Endometrial microvascular endothelial cells (primary cell): ENCODE results near the gene SUMF2. TPM values are rescaled to one million over a fixed set of nuclear protein-coding genes. Genes with fewer than 3 reads are reported as not detected.
"Not testable (repeated sequence)": the region's sequence is repeated elsewhere in the genome, so short reads cannot be mapped to it uniquely, and the experiment has no call there.

Source experiments
- in situ Hi-C: cut with HindIII; loops from 2 replicates; pipeline ENCODE4 v1.10.0; 2017; ENCODE audit warnings: low sequenced_read_pairs, low pct_unique_long_range_greater_than_20kb; ENCODE audit errors: inconsistent ontology term
- total RNA-seq: library from RNA; depleted of rRNA; stranded (reverse); fragments of >200 nt; gene quantifications from one replicate; pipeline ENCODE4 v1.2.3, GENCODE V29; 2015; ENCODE audit errors: inconsistent ontology term

Gene SUMF2
- total RNA-seq, 1 donor from 2014 or later: 120 TPM

DNA sequence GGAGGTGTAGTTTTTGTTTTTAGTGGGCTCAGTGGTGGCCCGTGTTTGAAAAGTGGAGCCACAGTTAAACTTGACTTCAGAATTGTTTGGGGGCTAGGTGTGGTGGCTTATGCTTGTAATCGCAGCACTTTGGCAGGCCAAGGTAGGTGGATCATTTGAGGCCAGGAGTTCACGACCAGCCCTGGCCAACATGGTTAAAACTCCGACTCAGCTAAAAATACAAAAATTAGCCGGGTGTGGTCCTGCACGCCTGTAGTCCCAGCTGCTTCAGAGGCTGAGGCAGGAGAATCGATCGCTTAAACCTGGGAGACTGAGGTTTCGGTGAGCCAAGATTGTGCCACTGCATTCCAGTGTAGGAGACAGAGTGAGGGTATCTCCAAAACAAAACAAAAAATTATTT lies 10.7 kb upstream of the SUMF2 start:
- in situ Hi-C loops: loop anchor here (25.0 kb wide), 1 partner anchor 416 kb away; no protein-coding TSS in a partner anchor

GRCh38 chr7:56053993-56054392 lies 10.1 kb upstream of the SUMF2 start:
- in situ Hi-C loops: loop anchor here (25.0 kb wide), 1 partner anchor 417 kb away; no protein-coding TSS in a partner anchor

DNA sequence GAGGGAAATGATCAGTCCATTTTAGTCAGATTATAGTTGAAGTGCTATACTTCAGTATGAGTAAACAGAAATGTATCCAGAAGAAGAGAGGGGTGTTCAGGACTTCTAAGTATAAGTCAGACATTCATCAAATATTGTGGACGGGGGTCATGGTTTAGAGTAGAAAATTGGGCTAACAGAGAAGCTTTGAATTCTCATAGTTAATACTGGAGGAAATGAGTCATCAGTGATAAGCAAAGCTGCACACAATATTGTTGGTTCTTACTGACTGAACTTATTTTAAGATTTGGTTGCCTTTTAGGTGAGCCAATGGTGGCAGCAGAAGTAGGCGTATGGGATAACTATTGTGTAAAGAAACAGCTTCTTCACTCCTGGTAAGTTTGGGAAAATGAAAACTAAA lies 1.7 kb upstream of the SUMF2 start:
- in situ Hi-C loops: loop anchor here (25.0 kb wide), 1 partner anchor 425 kb away; no protein-coding TSS in a partner anchor

GRCh38 chr7:56063500-56063881 lies 595 bp upstream of the SUMF2 start:
- in situ Hi-C loops: loop anchor here (25.0 kb wide), 1 partner anchor 426 kb away; no protein-coding TSS in a partner anchor

DNA sequence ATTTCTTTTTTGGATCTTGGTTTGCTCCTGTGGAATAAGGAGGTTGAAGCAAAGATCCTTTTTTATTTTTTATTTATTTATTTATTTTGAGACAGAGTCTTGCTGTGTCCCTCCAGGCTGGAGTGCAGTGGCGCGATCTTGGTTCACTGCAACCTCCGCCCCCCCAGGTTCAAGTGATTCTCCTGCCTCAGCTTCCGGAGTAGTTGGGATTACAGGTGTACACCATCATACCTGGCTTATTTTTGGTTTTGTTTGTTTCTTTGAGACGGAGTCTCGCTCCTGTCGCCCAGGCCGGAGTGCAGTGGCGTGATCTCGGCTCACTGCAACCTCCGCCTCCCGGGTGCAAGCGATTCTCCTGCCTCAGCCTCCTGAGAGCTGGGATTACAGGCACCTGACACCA lies 2.3 kb downstream of the SUMF2 start:
- in situ Hi-C loops: loop anchor here (25.0 kb wide), 1 partner anchor 429 kb away; no protein-coding TSS in a partner anchor

- in situ Hi-C loops: loop anchor here (25.0 kb wide), 1 partner anchor 437 kb away; no protein-coding TSS in a partner anchor
Measured at GRCh38 chr7:56074371-56074791, 10.3 kb downstream of the SUMF2 start.

DNA sequence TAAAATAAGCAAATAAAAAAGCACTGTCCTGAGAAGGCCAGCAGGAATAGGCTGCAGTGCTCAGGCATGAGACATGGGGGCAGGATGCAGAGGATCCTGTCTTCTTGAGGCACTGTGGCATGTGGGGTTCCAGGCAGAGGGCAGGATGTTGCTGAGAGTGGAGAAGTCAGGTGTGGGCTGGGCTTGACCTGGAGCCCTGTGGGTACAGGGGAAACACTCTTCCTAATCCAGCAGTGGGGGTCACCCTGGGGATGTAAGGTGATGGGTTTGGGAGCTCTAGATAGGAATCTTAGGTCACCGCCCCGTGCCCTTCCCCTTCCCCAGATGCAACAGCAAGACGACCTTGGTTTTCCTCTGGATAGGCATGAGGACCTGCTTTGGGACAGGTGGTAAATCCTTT lies 13.6 kb downstream of the SUMF2 start:
- in situ Hi-C loops: no loop called here

DNA sequence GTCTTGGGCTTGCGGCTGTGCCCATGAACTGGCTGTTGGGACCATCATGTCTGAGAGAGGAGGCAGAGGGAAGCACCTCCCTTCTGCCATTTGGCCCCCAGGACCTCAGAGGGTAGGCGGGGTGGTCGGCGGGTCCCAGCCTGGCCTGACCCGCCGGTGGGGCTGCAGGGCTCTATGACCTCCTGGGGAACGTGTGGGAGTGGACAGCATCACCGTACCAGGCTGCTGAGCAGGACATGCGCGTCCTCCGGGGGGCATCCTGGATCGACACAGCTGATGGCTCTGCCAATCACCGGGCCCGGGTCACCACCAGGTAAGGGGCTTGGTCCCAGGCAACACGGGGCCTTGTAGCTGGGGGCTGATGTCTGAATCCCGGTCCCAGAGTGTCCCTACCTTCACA lies 14.1 kb downstream of the SUMF2 start:
- in situ Hi-C loops: no loop called here

GRCh38 chr7:56079450-56080185 lies 15.5 kb downstream of the SUMF2 start:
- in situ Hi-C loops: no loop called here

DNA sequence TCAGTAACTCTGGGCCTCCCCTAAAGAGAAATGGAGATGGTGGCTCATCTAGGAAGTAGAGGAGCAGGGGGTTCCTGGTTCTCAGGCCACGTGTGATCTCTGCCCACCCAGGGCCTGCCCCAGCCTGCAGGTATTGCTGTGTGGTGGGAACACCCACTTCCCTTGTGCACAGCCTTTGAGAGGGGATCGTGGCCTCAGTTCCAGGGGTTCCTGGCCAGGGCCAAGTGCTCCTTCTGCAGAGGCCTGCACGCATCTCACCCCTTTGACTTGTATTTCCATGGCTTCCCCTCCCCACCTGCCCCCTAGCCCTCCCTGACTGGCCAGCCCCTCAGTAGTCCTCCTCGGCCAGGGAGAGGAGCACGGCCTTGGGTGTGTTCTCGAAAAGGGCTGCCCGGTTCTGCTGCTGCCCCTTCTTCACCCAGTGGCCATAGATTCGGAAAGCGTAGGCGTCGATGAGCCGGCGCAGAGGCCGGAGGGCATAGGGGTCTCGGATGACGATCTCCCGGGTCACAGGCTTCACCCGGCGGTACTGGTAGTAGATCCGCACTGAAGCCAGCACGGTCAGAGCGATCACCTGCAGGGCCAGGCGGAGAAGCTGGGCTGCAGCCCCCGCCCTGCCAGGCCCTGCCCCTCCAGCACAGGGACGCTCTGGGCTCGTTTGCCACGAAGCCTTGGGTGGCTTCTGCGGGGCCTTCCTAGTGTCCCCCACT lies 16.8 kb downstream of the SUMF2 start:
- in situ Hi-C loops: not testable (repeated sequence)

DNA sequence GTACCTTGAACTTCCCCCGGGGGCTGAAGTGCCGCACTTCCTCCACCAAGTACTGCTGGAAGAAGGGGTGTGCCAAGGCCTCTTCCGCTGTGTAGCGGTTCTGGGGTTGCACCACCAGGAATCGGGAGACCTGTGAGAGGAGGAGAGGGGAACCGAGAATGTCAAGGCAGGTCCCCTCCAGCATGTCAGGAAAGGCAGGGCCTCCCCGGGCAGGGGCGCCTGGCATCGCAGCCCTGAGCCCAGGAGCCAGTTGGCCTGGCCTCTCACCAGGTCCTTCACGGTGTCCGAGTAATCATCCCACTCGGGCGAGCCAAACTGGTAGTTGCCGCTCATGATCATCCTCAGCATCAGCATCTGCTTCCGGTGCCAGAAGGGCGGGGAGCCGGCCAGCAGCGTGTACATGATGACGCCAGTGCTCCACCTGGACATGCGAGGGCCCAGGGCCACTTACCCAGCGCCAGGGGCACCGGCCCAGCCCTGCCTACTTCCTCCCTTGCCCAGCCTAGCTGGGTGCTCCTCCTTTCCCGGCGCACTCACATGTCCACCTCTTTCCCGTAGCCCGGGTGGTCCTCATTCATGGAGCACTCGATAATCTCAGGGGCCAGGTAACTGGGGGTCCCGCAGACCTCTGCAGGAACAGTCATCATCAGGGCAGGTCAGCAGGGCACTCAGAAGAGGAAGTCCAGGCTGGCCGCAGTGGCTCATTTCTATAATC lies 17.7 kb downstream of the SUMF2 start:
- in situ Hi-C loops: no loop called here

GRCh38 chr7:56083150-56083785 lies 19.2 kb downstream of the SUMF2 start:
- in situ Hi-C loops: no loop called here

GRCh38 chr7:56086761-56087160 lies 22.7 kb downstream of the SUMF2 start:
- in situ Hi-C loops: no loop called here

- in situ Hi-C loops: no loop called here
Measured at GRCh38 chr7:56087445-56087844, 23.4 kb downstream of the SUMF2 start.

DNA sequence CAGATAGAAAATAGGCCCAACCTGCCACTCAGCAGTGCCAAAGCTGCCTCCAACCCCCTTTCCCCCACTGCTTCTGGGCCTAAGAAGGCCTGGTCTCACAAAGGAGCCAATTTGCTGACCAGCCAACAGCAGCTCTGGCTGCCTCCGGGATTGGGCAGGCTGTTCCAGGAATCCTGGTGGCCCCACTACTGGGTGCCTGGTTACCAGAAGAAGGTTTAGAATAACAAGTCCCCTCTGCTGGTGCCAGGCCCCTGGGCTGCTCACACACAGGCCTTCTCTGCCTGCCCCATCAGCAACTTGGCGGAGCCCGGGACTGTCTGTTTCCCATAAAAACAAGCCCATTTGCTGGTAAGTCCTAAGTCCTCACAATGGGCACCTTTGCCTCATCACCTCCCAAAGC lies 27.5 kb downstream of the SUMF2 start:
- in situ Hi-C loops: no loop called here

GRCh38 chr7:56092388-56092787 lies 28.3 kb downstream of the SUMF2 start:
- in situ Hi-C loops: not testable (repeated sequence)

GRCh38 chr7:56092789-56093531 lies 28.9 kb downstream of the SUMF2 start, which contains the start of gene PHKG1:
Gene PHKG1, minus strand, starts transcription at chr7:56092952. Its CDS starts 4,011 bp downstream, at chr7:56088941.
- in situ Hi-C loops: no loop called here

- in situ Hi-C loops: no loop called here
Measured at GRCh38 chr7:56097700-56098099, 33.6 kb downstream of the SUMF2 start.
